ENCODE data around the gene TENM4.

Gene TENM4

GRCh38 chr11:79084382-79084781 is 356.4 kb downstream of the TENM4 start:
- DNase-seq (ENCODE audit: low read depth) = no peak

GRCh38 chr11:79083352-79083751 is 357.5 kb downstream of the TENM4 start:
- no peak for DNase-seq (ENCODE audit: low read depth)

GRCh38 chr11:79082907-79083306 is 357.9 kb downstream of the TENM4 start:
- DNase-seq (ENCODE audit: low read depth) = no peak

- no peak for DNase-seq (ENCODE audit: low read depth)
Observed at GRCh38 chr11:79082280-79082679, 358.6 kb downstream of the TENM4 start.

GRCh38 chr11:79081471-79082031 is 359.3 kb downstream of the TENM4 start:
- DNase-seq (ENCODE audit: low read depth) = no peak

GRCh38 chr11:79080551-79080950 is 360.3 kb downstream of the TENM4 start:
- DNase-seq (ENCODE audit: low read depth) = no peak

- no peak for DNase-seq (ENCODE audit: low read depth)
Observed at GRCh38 chr11:79078999-79079398, 361.8 kb downstream of the TENM4 start.

GRCh38 chr11:79078456-79078855 is 362.4 kb downstream of the TENM4 start:
- DNase-seq (ENCODE audit: low read depth) = no peak

GRCh38 chr11:79077702-79078330 is 363.0 kb downstream of the TENM4 start:
- no peak for DNase-seq (ENCODE audit: low read depth)

- no peak for DNase-seq (ENCODE audit: low read depth)
Observed at GRCh38 chr11:79076526-79077115, 364.2 kb downstream of the TENM4 start.

- DNase-seq (ENCODE audit: low read depth) = no peak
Observed at GRCh38 chr11:79074547-79074946, 366.3 kb downstream of the TENM4 start.

GRCh38 chr11:79071190-79071589 is 369.6 kb downstream of the TENM4 start:
- no peak for DNase-seq (ENCODE audit: low read depth)

- DNase-seq (ENCODE audit: low read depth) = no peak
Observed at GRCh38 chr11:79070518-79070917, 370.3 kb downstream of the TENM4 start.

- DNase-seq (ENCODE audit: low read depth) = no peak
Observed at GRCh38 chr11:79069504-79069903, 371.3 kb downstream of the TENM4 start.

- no peak for DNase-seq (ENCODE audit: low read depth)
Observed at GRCh38 chr11:79068356-79068755, 372.5 kb downstream of the TENM4 start.

- DNase-seq (ENCODE audit: low read depth) = no peak
Observed at GRCh38 chr11:79067352-79067679, 373.5 kb downstream of the TENM4 start.

GRCh38 chr11:79066456-79067351 is 374.1 kb downstream of the TENM4 start:
- DNase-seq (ENCODE audit: low read depth) = no peak

GRCh38 chr11:79062814-79063762 is 377.7 kb downstream of the TENM4 start:
- no peak for DNase-seq (ENCODE audit: low read depth)

GRCh38 chr11:79060081-79060953 is 380.5 kb downstream of the TENM4 start:
- DNase-seq (ENCODE audit: low read depth) = no peak

- DNase-seq (ENCODE audit: low read depth) = no peak
Observed at GRCh38 chr11:79059141-79059540, 381.7 kb downstream of the TENM4 start.
